Fibroblast of skin of right quadriceps (primary cell): ENCODE results near the gene ZNF750.
A peak's percentile ranks its signal among the peaks of the same experiment; 100 is the strongest.

Experiments used
- DNase-seq: peaks from one replicate; pipeline ENCODE4 v3.0.0-alpha.2; 2013

ZNF750 gene

GRCh38 chr17:82872591-82873520, 33.0 kb upstream of the ZNF750 start:
- DNase-seq = no peak

GRCh38 chr17:82871776-82872561, 32.1 kb upstream of the ZNF750 start:
- no peak for DNase-seq

- no peak for DNase-seq
Observed at GRCh38 chr17:82871056-82871775, 31.4 kb upstream of the ZNF750 start.

GRCh38 chr17:82870541-82870940, 30.7 kb upstream of the ZNF750 start:
- DNase-seq = no peak

GRCh38 chr17:82870091-82870491, 30.3 kb upstream of the ZNF750 start:
- no peak for DNase-seq

- DNase-seq = no peak
Observed at GRCh38 chr17:82869536-82869935, 29.7 kb upstream of the ZNF750 start.

- DNase-seq = no peak
Observed at GRCh38 chr17:82868715-82869131, 28.9 kb upstream of the ZNF750 start.

GRCh38 chr17:82867763-82868325, 28.0 kb upstream of the ZNF750 start:
- DNase-seq = no peak

- peak; percentile 64 for DNase-seq
Observed at GRCh38 chr17:82866590-82867191, 26.9 kb upstream of the ZNF750 start.

GRCh38 chr17:82865774-82866395, 26.1 kb upstream of the ZNF750 start:
- DNase-seq = no peak

- DNase-seq = no peak
Observed at GRCh38 chr17:82865274-82865673, 25.5 kb upstream of the ZNF750 start.

GRCh38 chr17:82864713-82865248, 25.0 kb upstream of the ZNF750 start:
- DNase-seq = no peak

GRCh38 chr17:82863941-82864712, 24.3 kb upstream of the ZNF750 start:
- DNase-seq = peak; percentile 85

GRCh38 chr17:82863383-82863940, 23.6 kb upstream of the ZNF750 start:
- no peak for DNase-seq

GRCh38 chr17:82862737-82863382, 23.0 kb upstream of the ZNF750 start:
- DNase-seq = no peak

GRCh38 chr17:82862191-82862590, 22.4 kb upstream of the ZNF750 start:
- no peak for DNase-seq

- DNase-seq = no peak
Observed at GRCh38 chr17:82861393-82861775, 21.6 kb upstream of the ZNF750 start.

- DNase-seq = no peak
Observed at GRCh38 chr17:82860606-82861392, 21.0 kb upstream of the ZNF750 start.
